ENCODE measurements around the gene TGFBRAP1. TPM values are rescaled to one million over a fixed set of nuclear protein-coding genes. Genes with fewer than 3 reads are reported as not detected.

Gene TGFBRAP1
- total RNA-seq, 1 experiment from 2014 or later = 22.0 TPM

GRCh38 chr2:105238664-105239240, 90.8 kb downstream of the TGFBRAP1 start:
- DNase-seq (ENCODE audit: low read depth) = no peak

GRCh38 chr2:105237045-105237765, 92.3 kb downstream of the TGFBRAP1 start:
- DNase-seq (ENCODE audit: low read depth) = no peak

- no peak for DNase-seq (ENCODE audit: low read depth)
Observed at GRCh38 chr2:105236060-105236424, 93.5 kb downstream of the TGFBRAP1 start.

- DNase-seq (ENCODE audit: low read depth) = peak; percentile 75
Observed at GRCh38 chr2:105235388-105236059, 94.0 kb downstream of the TGFBRAP1 start.

GRCh38 chr2:105231232-105231619, 98.3 kb downstream of the TGFBRAP1 start:
- no peak for DNase-seq (ENCODE audit: low read depth)

GRCh38 chr2:105224444-105224843, 105.1 kb downstream of the TGFBRAP1 start:
- no peak for DNase-seq (ENCODE audit: low read depth)

GRCh38 chr2:105220604-105221003, 108.9 kb downstream of the TGFBRAP1 start:
- DNase-seq (ENCODE audit: low read depth) = no peak

GRCh38 chr2:105215586-105216192, 113.8 kb downstream of the TGFBRAP1 start:
- DNase-seq (ENCODE audit: low read depth) = peak; percentile 8

Other genes starting within 250 kb of the TGFBRAP1 start
- not detected in 2 replicates for gene GPR45, start 88.0 kb downstream of the TGFBRAP1 start, total RNA-seq (2014; rRNA removed; shearing (Covaris generic))
- gene C2orf49, start 7.8 kb upstream of the TGFBRAP1 start, total RNA-seq (2014; rRNA removed; shearing (Covaris generic)) = 19.2 and 22.0 TPM in 2 replicates
- gene FHL2, start 69.3 kb upstream of the TGFBRAP1 start, total RNA-seq (2014; rRNA removed; shearing (Covaris generic)) = 146 and 164 TPM in 2 replicates